A549 (cell line): Measurements from ENCODE around the gene PHF24. TPM values are rescaled to one million over a fixed set of nuclear protein-coding genes. Genes with fewer than 3 reads are reported as not detected.

Experiments used
- ATAC-seq, 2 experiments: fragments of 200-7000 bp in 1 of 2; fragments of >200 bp in 1 of 2; cut with Nextera tagmentation in 1 of 2; cut with Tn5 transposase in 1 of 2; 3 replicates each; pipeline versions ENCODE4 v1.8.0 to v1.9.1; 2018 to 2020; ENCODE audit warnings: mild to moderate bottlenecking in 1 of 2, moderate library complexity in 1 of 2
- CTCF ChIA-PET: fragments of 300-600 bp; sonication (Branson Sonifier 250); formaldehyde crosslinking; extraction: SDS; loops from one replicate; lab custom pipeline; 2021; ENCODE audit warnings: antibody characterized with exemption, inconsistent platforms; lab: Yijun Ruan, JAX
- POLR2A ChIA-PET: fragments of 350-600 bp; formaldehyde crosslinking; extraction: SDS; loops from one replicate; lab custom pipeline; 2021; ENCODE audit warnings: antibody characterized with exemption, inconsistent platforms; lab: Yijun Ruan, JAX
- DNase-seq, 2 experiments: peaks; one replicate each; pipeline versions ENCODE4 v3.0.0 to v3.0.0-alpha.2; 2011 to 2016; ENCODE audit warnings: low read depth in 1 of 2, low spot score in 1 of 2
- FAIRE-seq: peaks from 2 replicates; lab custom pipeline; 2011; peaks lifted over from hg19 to GRCh38; lab: Jason Lieb, UNC
- H3K27ac ChIP-seq, 2 experiments: fragments of >200 bp; sonication (Bioruptor Twin); formaldehyde crosslinking; 3 replicates each; pipeline ENCODE4 v1.5.1; 2016 to 2017
- H3K4me1 ChIP-seq: fragments of >200 bp; sonication (Bioruptor Twin); formaldehyde crosslinking; 3 replicates; pipeline ENCODE4 v1.6.1; 2016
- H3K4me2 ChIP-seq: fragments of >200 bp; sonication (Bioruptor Twin); formaldehyde crosslinking; 3 replicates; pipeline ENCODE4 v1.6.1; 2016
- H3K4me3 ChIP-seq: fragments of >200 bp; sonication (Bioruptor Twin); formaldehyde crosslinking; 3 replicates; pipeline ENCODE4 v1.5.1; 2016
- H3K9me3 ChIP-seq: fragments of >200 bp; sonication (Bioruptor Twin); formaldehyde crosslinking; 3 replicates; pipeline ENCODE4 v1.6.1; 2016
- CHD4 ChIP-seq: fragments of 200-600 bp; sonication (generic); IDR thresholded peaks from 2 replicates; pipeline ENCODE4 v1.6.1; 2016; ENCODE audit warnings: antibody characterized with exemption, mild to moderate bottlenecking, borderline replicate concordance
- EHMT2 ChIP-seq: fragments of 200-600 bp; sonication (generic); IDR thresholded peaks from 2 replicates; pipeline ENCODE4 v1.6.1; 2016; ENCODE audit warnings: antibody characterized with exemption, low read depth, mild to moderate bottlenecking, moderate library complexity
- EP300 ChIP-seq, 2 experiments: fragments of >200 bp; sonication (Bioruptor Twin); formaldehyde crosslinking; IDR thresholded peaks; 2 replicates in 1 of 2; 3 replicates in 1 of 2; pipeline ENCODE4 v1.6.1; 2016 to 2017
- ESRRA ChIP-seq: fragments of 150-350 bp; IDR thresholded peaks from 2 replicates; pipeline ENCODE4 v1.6.1; 2014; ENCODE audit warnings: mild to moderate bottlenecking, low read length, borderline replicate concordance
- FOSB ChIP-seq: fragments of 250-450 bp; sonication (Bioruptor Pico); IDR thresholded peaks from 2 replicates; pipeline ENCODE4 v1.5.0; 2020; ENCODE audit warnings: mild to moderate bottlenecking, moderate library complexity
- FOSL2 ChIP-seq, 2 experiments: fragments of 450-650 bp in 1 of 2; fragments of >200 bp in 1 of 2; sonication (Bioruptor Twin) in 1 of 2; formaldehyde crosslinking; IDR thresholded peaks; 2 replicates each; pipeline versions ENCODE4 v1.5.0 to v1.6.1; 2016 to 2020; ENCODE audit warnings: mild to moderate bottlenecking in 1 of 2, moderate library complexity in 1 of 2
- HDAC2 ChIP-seq: fragments of 200-600 bp; sonication (generic); IDR thresholded peaks from 2 replicates; pipeline ENCODE4 v1.6.1; 2016
- HOXB13 ChIP-seq: fragments of 250-450 bp; sonication (Bioruptor Pico); IDR thresholded peaks from 2 replicates; pipeline ENCODE4 v1.5.0; 2020; ENCODE audit warnings: low read depth, mild to moderate bottlenecking, moderate library complexity
- JUN ChIP-seq, 2 experiments: fragments of >200 bp; sonication (Bioruptor Twin); formaldehyde crosslinking; IDR thresholded peaks; 2 replicates in 1 of 2; 3 replicates in 1 of 2; pipeline ENCODE4 v1.6.1; 2016 to 2017
- JUNB ChIP-seq: fragments of >200 bp; sonication (Bioruptor Twin); formaldehyde crosslinking; IDR thresholded peaks from 2 replicates; pipeline ENCODE4 v1.6.1; 2016
- KDM1A ChIP-seq: fragments of 200-600 bp; sonication (generic); IDR thresholded peaks from 2 replicates; pipeline ENCODE4 v1.6.1; 2016; ENCODE audit warnings: low read depth, mild to moderate bottlenecking
- MAZ ChIP-seq: fragments of 150-350 bp; IDR thresholded peaks from 2 replicates; pipeline ENCODE4 v1.6.1; 2014; ENCODE audit warnings: antibody characterized with exemption, low read depth, low read length, borderline replicate concordance
- PHF8 ChIP-seq: fragments of 200-600 bp; sonication (generic); IDR thresholded peaks from 2 replicates; pipeline ENCODE4 v1.6.1; 2016; ENCODE audit warnings: low read depth, mild to moderate bottlenecking, antibody characterized with exemption, moderate library complexity, borderline replicate concordance
- POLR2A ChIP-seq: IDR thresholded peaks from 2 replicates; pipeline ENCODE4 v1.6.1; 2012; ENCODE audit warnings: mild to moderate bottlenecking, low read length
- RARB ChIP-seq: fragments of 250-450 bp; sonication (Bioruptor Pico); IDR thresholded peaks from 2 replicates; pipeline ENCODE4 v1.8.0; 2021; ENCODE audit warnings: mild to moderate bottlenecking, moderate library complexity
- RFX5 ChIP-seq: fragments of 450-650 bp; IDR thresholded peaks from 2 replicates; pipeline ENCODE4 v1.7.1; 2014; ENCODE audit warnings: antibody characterized with exemption, mild to moderate bottlenecking, moderate library complexity
- TFCP2L1 ChIP-seq: fragments of 250-450 bp; sonication (Bioruptor Pico); IDR thresholded peaks from 2 replicates; pipeline ENCODE4 v1.5.0; 2021; ENCODE audit warnings: mild to moderate bottlenecking
- TP53 ChIP-seq: fragments of 250-450 bp; sonication (Bioruptor Pico); IDR thresholded peaks from 2 replicates; pipeline ENCODE4 v1.5.0; 2021; ENCODE audit warnings: mild to moderate bottlenecking, moderate library complexity
- WGBS: methylation state at CpG from one replicate; pipeline ENCODE4 v1.1.6; 2017; ENCODE audit errors: missing lambda C conversion rate; 5-methylcytosine and 5-hydroxymethylcytosine counted together
- polyA plus RNA-seq, 4 experiments: library from polyadenylated mRNA; depleted of rRNA in 3 of 4; stranded (reverse); fragments of >200 nt; fragmentation: RNase III in 1 of 4; extraction: RNeasy Plus Mini Kit Qiagen cat#74134 plus additional on column Dnase treatment in 1 of 4; gene quantifications; 2 replicates in 3 of 4; 3 replicates in 1 of 4; pipeline ENCODE4 v1.2.3, GENCODE V29; 2011 to 2017
- TF ChIP-seq, protein P1 (sequence below): fragments of 250-450 bp; sonication (Bioruptor Pico); IDR thresholded peaks from 2 replicates; pipeline ENCODE4 v1.5.0; 2020; ENCODE audit warnings: low read depth, mild to moderate bottlenecking, moderate library complexity
- TF ChIP-seq, protein P2 (sequence below): fragments of >200 bp; sonication (Bioruptor Twin); formaldehyde crosslinking; IDR thresholded peaks from 3 replicates; pipeline ENCODE4 v1.5.1; 2016
- TF ChIP-seq, protein P3 (sequence below): fragments of >200 bp; sonication (Bioruptor Twin); formaldehyde crosslinking; IDR thresholded peaks from 3 replicates; pipeline ENCODE4 v1.6.1; 2016
- TF ChIP-seq, protein P4 (sequence below): fragments of 150-350 bp; IDR thresholded peaks from 2 replicates; pipeline ENCODE4 v1.6.1; 2014; ENCODE audit warnings: low read depth, mild to moderate bottlenecking, low read length
- TF ChIP-seq, protein P5 (sequence below): fragments of 200-600 bp; sonication (generic); IDR thresholded peaks from 2 replicates; pipeline ENCODE4 v1.6.1; 2016; ENCODE audit warnings: antibody characterized with exemption, mild to moderate bottlenecking, moderate library complexity

Gene PHF24
- polyA plus RNA-seq, 2 of the 4 experiments (the other 2 are of a cell fraction) = not detected

DNA sequence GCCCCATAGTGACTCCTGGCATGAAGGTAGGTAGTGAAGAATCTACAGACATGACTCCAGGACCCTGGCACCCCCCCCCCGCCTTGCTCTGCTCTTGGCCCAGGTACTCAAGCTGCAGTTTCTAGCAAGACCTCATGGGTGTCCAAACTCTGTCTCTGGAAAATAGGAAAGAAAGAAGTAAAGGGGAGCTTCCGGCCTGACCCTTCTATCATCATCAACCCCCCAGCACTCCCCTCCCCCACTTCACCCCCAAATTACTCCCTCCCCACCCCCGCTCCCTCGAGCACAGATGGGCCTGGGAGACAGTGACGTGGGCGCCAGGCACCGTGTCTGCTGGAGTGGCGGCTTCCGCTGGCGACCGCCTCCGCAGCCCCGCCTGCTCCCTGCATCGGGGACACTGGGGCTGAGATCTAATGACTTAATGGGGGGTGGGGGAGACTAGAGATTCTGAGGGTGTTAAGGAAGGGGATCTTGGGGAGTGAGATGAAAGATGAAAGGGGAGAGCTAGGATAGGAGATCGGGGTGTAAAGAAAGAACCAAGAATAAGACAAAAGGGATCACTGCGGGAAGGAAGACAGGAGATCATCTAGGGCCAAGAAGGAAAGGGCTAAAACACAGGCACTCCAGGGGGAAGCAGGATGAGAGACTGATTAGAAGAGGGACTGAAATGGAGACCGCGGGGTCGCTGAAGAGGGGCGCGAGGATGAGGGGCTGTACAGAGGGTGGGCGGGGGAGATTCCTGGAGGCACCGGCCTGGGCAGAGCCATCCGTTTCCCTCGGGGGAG, 30.3 kb downstream of the PHF24 start:
- CTCF ChIA-PET = interaction anchor here (0.6 to 5.4 kb wide), 4 partner anchors 89 to 527 kb away, joined by 3 to 35 read pairs (median 7); no protein-coding TSS in a partner anchor
- FAIRE-seq (no peak), ATAC-seq (no peak), DNase-seq (no peak)
- Histone ChIP-seq H3K9me3 (no peaks in the 10 kb centered on the region), H3K4me3 (peak overlapping the region; percentile 48), H3K4me1 (peaks cover 29% of the 10 kb centered on the region), H3K4me2 (peak overlapping the region; percentile 94), H3K27ac (peak overlapping the region; percentile 43 to 83)
- POLR2A ChIA-PET = interaction anchor here (1.0 kb wide), 1 partner anchor 91 kb away, joined by 5 read pairs; the partner anchor contains the start of gene FANCG
- 36% methylated on average over 9 of the region's 25 CpGs for WGBS
- TF ChIP-seq FOSL2 (IDR thresholded peaks at IDR 0.05) (no peak), FOSL2 (CRISPR knock-in tag; IDR thresholded peaks at IDR 0.05) (no peak), JUNB (no peak), RARB (CRISPR knock-in tag) (no peak), PHF8 (no peak), ESRRA (no peak), HOXB13 (CRISPR knock-in tag) (no peak), CHD4 (no peak), EP300 (IDR thresholded peaks at IDR 0.05) (no peak), TP53 (CRISPR knock-in tag) (no peak)
- TF ChIP-seq, protein P1, sequence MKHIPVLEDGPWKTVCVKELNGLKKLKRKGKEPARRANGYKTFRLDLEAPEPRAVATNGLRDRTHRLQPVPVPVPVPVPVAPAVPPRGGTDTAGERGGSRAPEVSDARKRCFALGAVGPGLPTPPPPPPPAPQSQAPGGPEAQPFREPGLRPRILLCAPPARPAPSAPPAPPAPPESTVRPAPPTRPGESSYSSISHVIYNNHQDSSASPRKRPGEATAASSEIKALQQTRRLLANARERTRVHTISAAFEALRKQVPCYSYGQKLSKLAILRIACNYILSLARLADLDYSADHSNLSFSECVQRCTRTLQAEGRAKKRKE (CRISPR knock-in tag) = no peak

DNA sequence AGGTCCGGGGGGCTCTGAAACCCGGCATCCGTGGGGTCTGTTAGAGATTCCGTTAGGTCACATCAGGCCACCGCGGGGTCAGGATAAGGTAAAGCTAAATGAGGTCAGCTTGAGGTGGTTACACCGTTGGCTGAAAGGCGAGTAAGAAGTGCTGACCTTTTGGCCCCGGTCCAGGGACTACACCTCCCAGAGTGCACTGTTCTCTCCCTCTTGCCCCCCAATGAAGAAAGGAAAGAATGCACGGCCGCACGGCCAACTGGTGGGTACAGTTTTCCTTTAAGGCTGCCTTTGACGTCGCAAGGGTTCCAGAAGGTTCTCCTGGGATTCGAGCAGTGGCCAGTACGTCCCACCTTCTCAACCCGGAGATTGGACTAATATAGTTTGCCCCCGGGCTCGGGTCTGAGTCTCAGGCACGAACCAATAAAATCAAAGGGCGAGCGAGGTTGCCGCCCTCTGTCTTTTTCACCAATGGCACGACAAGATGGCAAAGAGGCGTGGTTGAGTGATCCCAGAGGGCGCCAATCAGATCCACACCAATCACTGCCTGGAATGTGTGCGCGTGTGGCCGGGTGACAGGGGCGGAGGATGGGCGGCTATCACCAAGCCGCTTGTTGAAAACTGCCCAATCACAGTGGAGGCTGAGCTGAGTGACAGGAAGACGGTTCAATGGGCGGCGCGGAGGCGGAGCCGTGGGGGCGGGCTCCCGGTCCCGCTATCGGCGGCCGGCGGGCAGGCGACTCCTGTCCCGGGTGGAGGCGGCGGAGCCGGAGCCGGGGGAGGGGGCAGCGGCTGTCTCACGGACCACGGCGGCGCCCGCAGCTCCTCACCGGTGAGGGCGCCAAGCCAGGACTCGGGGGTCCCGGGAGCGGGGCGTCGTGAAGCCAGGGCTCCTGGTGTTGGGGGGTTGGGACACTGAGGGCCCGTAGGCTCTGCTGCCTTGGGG, 31.2 kb downstream of the PHF24 start, which contains the start of gene DNAJB5:
Gene DNAJB5 (plus strand): TSS at position 743 of the 943 bp plus-strand sequence. CDS start 886 bp downstream, outside the sequence.
- peak; percentile 86 to 95 for ATAC-seq
- ChIA-PET CTCF (interaction anchor here (0.8 to 5.4 kb wide), 7 partner anchors 9 to 288 kb away, joined by 3 to 35 read pairs (median 3); no protein-coding TSS in a partner anchor), POLR2A (interaction anchor here (0.6 to 1.7 kb wide), 4 partner anchors 83 to 114 kb away, joined by 3 to 6 read pairs (median 4); partner anchors contain the start of genes FANCG and VCP)
- peaks cover 37% of the 10 kb centered on the region for H3K4me1 ChIP-seq
- H3K27ac ChIP-seq = peak within 1 kb of the TSS; percentile 56 to 83
- H3K4me2 ChIP-seq = peak within 1 kb of the TSS; percentile 94
- FAIRE-seq = peak; percentile 61
- WGBS = 2% methylated on average over 30 of the region's 65 CpGs
- no peaks in the 10 kb centered on the region for H3K9me3 ChIP-seq
- DNase-seq = peak; percentile 99
- H3K4me3 ChIP-seq = peak within 1 kb of the TSS; percentile 60
- TF ChIP-seq KDM1A (no peak), FOSB (no peak), HOXB13 (CRISPR knock-in tag) (no peak), MAZ (no peak), JUN (IDR thresholded peaks at IDR 0.05) (0 out of 5 replicates have a peak, but pooled peaks of 1 of the 2 experiments have one; percentile 7), EHMT2 (no peak), EP300 (IDR thresholded peaks at IDR 0.05) (no peak), RFX5 (peak; percentile 61; the same call in 1 of the 2 replicates), TP53 (CRISPR knock-in tag) (no peak), HDAC2 (no peak), RARB (CRISPR knock-in tag) (no peak), TFCP2L1 (no peak), ESRRA (no peak), POLR2A (peak; percentile 53)
- TF ChIP-seq, protein P2, sequence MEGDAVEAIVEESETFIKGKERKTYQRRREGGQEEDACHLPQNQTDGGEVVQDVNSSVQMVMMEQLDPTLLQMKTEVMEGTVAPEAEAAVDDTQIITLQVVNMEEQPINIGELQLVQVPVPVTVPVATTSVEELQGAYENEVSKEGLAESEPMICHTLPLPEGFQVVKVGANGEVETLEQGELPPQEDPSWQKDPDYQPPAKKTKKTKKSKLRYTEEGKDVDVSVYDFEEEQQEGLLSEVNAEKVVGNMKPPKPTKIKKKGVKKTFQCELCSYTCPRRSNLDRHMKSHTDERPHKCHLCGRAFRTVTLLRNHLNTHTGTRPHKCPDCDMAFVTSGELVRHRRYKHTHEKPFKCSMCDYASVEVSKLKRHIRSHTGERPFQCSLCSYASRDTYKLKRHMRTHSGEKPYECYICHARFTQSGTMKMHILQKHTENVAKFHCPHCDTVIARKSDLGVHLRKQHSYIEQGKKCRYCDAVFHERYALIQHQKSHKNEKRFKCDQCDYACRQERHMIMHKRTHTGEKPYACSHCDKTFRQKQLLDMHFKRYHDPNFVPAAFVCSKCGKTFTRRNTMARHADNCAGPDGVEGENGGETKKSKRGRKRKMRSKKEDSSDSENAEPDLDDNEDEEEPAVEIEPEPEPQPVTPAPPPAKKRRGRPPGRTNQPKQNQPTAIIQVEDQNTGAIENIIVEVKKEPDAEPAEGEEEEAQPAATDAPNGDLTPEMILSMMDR = no peak
- TF ChIP-seq, protein P3, sequence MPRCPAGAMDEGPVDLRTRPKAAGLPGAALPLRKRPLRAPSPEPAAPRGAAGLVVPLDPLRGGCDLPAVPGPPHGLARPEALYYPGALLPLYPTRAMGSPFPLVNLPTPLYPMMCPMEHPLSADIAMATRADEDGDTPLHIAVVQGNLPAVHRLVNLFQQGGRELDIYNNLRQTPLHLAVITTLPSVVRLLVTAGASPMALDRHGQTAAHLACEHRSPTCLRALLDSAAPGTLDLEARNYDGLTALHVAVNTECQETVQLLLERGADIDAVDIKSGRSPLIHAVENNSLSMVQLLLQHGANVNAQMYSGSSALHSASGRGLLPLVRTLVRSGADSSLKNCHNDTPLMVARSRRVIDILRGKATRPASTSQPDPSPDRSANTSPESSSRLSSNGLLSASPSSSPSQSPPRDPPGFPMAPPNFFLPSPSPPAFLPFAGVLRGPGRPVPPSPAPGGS = no peak
- TF ChIP-seq, protein P4, sequence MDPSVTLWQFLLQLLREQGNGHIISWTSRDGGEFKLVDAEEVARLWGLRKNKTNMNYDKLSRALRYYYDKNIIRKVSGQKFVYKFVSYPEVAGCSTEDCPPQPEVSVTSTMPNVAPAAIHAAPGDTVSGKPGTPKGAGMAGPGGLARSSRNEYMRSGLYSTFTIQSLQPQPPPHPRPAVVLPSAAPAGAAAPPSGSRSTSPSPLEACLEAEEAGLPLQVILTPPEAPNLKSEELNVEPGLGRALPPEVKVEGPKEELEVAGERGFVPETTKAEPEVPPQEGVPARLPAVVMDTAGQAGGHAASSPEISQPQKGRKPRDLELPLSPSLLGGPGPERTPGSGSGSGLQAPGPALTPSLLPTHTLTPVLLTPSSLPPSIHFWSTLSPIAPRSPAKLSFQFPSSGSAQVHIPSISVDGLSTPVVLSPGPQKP = no peak
- TF ChIP-seq, protein P5, sequence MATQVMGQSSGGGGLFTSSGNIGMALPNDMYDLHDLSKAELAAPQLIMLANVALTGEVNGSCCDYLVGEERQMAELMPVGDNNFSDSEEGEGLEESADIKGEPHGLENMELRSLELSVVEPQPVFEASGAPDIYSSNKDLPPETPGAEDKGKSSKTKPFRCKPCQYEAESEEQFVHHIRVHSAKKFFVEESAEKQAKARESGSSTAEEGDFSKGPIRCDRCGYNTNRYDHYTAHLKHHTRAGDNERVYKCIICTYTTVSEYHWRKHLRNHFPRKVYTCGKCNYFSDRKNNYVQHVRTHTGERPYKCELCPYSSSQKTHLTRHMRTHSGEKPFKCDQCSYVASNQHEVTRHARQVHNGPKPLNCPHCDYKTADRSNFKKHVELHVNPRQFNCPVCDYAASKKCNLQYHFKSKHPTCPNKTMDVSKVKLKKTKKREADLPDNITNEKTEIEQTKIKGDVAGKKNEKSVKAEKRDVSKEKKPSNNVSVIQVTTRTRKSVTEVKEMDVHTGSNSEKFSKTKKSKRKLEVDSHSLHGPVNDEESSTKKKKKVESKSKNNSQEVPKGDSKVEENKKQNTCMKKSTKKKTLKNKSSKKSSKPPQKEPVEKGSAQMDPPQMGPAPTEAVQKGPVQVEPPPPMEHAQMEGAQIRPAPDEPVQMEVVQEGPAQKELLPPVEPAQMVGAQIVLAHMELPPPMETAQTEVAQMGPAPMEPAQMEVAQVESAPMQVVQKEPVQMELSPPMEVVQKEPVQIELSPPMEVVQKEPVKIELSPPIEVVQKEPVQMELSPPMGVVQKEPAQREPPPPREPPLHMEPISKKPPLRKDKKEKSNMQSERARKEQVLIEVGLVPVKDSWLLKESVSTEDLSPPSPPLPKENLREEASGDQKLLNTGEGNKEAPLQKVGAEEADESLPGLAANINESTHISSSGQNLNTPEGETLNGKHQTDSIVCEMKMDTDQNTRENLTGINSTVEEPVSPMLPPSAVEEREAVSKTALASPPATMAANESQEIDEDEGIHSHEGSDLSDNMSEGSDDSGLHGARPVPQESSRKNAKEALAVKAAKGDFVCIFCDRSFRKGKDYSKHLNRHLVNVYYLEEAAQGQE = no peak
